ENCODE data around the gene DLG5.
A peak's percentile ranks its signal among the peaks of the same experiment; 100 is the strongest.

DLG5 gene

DNA sequence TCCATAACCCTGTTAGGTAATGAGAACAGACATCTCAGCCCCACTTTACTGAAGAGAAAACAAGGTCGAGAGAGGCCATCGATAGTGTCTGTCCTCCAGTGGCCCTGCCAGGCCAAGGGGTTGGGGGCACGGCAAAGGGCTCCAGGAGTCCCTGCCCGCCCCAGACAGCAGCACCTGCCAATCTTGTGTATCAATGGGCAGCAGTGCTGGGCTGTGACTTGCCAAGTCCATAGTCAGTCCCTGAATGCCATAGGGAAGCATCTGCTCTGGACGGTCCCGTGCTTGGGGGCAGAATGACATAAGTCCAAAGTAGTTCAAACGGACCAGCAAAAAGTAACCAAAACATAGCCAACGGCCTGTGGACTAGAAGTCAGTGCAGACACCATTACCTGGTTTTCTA, 33.2 kb downstream of the DLG5 start:
- Histone ChIP-seq H3K4me2 (ENCODE audit: low read length) (no peak overlapping the region), H4K12ac (ENCODE audit: low read depth, low read length) (no peak overlapping the region), H3K36me3 (ENCODE audit: control insufficient read depth in 1 of 2, insufficient read depth in 2 of 2, low read length in 2 of 2) (peaks cover 0 to 2% of the 10 kb centered on the region in 2 experiments), H3K23ac (ENCODE audit: low read length) (no peak overlapping the region), H3K9ac (ENCODE audit: low read length) (no peak overlapping the region), H2AK5ac (ENCODE audit: low read length) (no peak overlapping the region), H3K18ac (ENCODE audit: low read length) (peak overlapping the region; percentile 49), H4K91ac (ENCODE audit: low read depth, low read length) (peak overlapping the region; percentile 8), H3K9me3 (ENCODE audit: insufficient read depth, low read depth, low read length) (peaks cover 2% of the 10 kb centered on the region), H3K79me2 (ENCODE audit: control insufficient read depth, insufficient read depth, low read length, poor library complexity) (peaks cover 10% of the 10 kb centered on the region), H2AFZ (ENCODE audit: insufficient read depth, low read length, poor library complexity) (no peak overlapping the region), H3K4me3 (ENCODE audit: low read depth, low read length) (no peak overlapping the region), H3K14ac (ENCODE audit: low read length) (no peak overlapping the region), H3K27ac (ENCODE audit: low read depth, low read length) (no peak overlapping the region), H3K27me3 (ENCODE audit: insufficient read depth, low read length) (no peaks in the 10 kb centered on the region), H3K4me1 (ENCODE audit: control insufficient read depth in 1 of 2, insufficient read depth in 2 of 2, low read length in 2 of 2) (peaks cover 42 to 53% of the 10 kb centered on the region in 2 experiments), H3K4ac (ENCODE audit: low read depth, low read length) (peak overlapping the region; percentile 37), H2BK5ac (ENCODE audit: low read depth, low read length, poor library complexity) (no peak overlapping the region), H2BK12ac (ENCODE audit: low read length) (no peak overlapping the region), H2BK120ac (ENCODE audit: insufficient read depth, low read length, poor library complexity) (no peak overlapping the region), H4K8ac (ENCODE audit: low read depth, low read length) (no peak overlapping the region), H3K79me1 (ENCODE audit: low read length) (peaks cover 9% of the 10 kb centered on the region)
- no CpG with 5 or more reads among the region's 8 CpGs for WGBS (ENCODE audit: extremely low coverage, insufficient coverage, insufficient read length)
- DNase-seq: no peak

DNA sequence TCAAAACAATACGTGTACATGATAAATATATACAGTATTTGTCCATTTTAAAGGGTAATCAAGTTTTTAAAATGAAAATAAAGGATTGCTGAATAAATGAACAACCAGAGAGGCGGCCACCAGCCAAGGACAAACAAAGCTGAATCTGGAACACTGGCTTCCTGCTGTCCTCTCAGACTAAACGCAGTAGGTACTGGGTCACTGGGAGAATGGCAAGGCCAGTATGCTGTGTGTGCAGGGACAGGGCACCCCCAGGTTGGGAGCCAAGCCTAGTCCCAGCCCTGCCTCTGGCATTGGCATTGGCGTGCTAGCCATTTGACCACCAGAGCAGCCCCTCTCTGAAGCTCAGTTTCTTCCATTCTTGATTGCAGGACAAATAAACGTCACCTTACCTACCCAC, 33.8 kb downstream of the DLG5 start:
- H3K27me3 ChIP-seq (ENCODE audit: insufficient read depth, low read length): no peaks in the 10 kb centered on the region
- H4K12ac ChIP-seq (ENCODE audit: low read depth, low read length): no peak overlapping the region
- H3K79me1 ChIP-seq (ENCODE audit: low read length): peaks cover 10% of the 10 kb centered on the region
- peaks cover 2% of the 10 kb centered on the region for H3K9me3 ChIP-seq (ENCODE audit: insufficient read depth, low read depth, low read length)
- H4K91ac ChIP-seq (ENCODE audit: low read depth, low read length): no peak overlapping the region
- no peak overlapping the region for H3K4me3 ChIP-seq (ENCODE audit: low read depth, low read length)
- H2BK5ac ChIP-seq (ENCODE audit: low read depth, low read length, poor library complexity): no peak overlapping the region
- H2AK5ac ChIP-seq (ENCODE audit: low read length): no peak overlapping the region
- H3K4ac ChIP-seq (ENCODE audit: low read depth, low read length): peak overlapping the region; percentile 21
- no peak overlapping the region for H2BK12ac ChIP-seq (ENCODE audit: low read length)
- peaks cover 43 to 53% of the 10 kb centered on the region in 2 experiments for H3K4me1 ChIP-seq (ENCODE audit: control insufficient read depth in 1 of 2, insufficient read depth in 2 of 2, low read length in 2 of 2)
- no CpG with 5 or more reads among the region's 5 CpGs for WGBS (ENCODE audit: extremely low coverage, insufficient coverage, insufficient read length)
- H3K36me3 ChIP-seq (ENCODE audit: control insufficient read depth in 1 of 2, insufficient read depth in 2 of 2, low read length in 2 of 2): peaks cover 0 to 2% of the 10 kb centered on the region in 2 experiments
- H4K8ac ChIP-seq (ENCODE audit: low read depth, low read length): no peak overlapping the region
- no peak overlapping the region for H3K23ac ChIP-seq (ENCODE audit: low read length)
- H3K27ac ChIP-seq (ENCODE audit: low read depth, low read length): no peak overlapping the region
- H3K18ac ChIP-seq (ENCODE audit: low read length): no peak overlapping the region
- no peak overlapping the region for H3K4me2 ChIP-seq (ENCODE audit: low read length)
- DNase-seq: no peak
- no peak overlapping the region for H2AFZ ChIP-seq (ENCODE audit: insufficient read depth, low read length, poor library complexity)
- H2BK120ac ChIP-seq (ENCODE audit: insufficient read depth, low read length, poor library complexity): no peak overlapping the region
- no peak overlapping the region for H3K9ac ChIP-seq (ENCODE audit: low read length)
- H3K79me2 ChIP-seq (ENCODE audit: control insufficient read depth, insufficient read depth, low read length, poor library complexity): peaks cover 10% of the 10 kb centered on the region
- H3K14ac ChIP-seq (ENCODE audit: low read length): no peak overlapping the region

DNA sequence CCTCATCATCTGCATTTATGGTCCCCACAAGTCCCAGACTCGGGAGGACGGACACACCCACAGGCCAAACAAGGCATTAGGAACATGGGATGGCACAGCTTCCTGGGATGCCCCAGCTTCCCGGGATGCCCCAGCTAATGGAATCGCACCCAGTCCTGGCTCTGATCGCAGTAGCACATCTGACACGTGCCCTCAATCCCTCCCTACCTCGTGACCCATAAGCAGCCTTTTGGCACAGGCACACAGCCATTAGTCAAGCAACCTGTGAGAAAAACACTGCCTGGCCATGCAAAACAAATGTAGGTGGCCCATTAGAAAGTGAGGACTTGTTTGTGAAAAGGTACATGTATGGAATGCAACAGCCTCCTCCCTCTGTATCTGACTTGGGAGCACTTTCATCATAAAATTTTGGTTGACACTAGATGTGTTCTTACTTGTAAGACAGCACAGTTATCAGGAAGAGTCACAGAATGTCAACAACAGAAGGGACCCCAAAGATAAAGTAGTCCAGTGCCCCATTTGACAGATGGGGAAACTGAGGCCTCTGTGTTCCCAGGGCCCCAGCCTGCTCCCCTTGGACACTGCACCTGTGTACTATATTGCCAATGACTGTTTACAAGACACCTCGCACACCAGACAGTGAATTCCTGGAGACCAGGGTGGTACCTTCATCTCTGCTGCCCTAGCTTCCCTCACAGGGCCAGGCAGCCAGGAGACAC, 34.4 kb downstream of the DLG5 start:
- peak overlapping the region; percentile 52 for H3K4ac ChIP-seq (ENCODE audit: low read depth, low read length)
- H4K12ac ChIP-seq (ENCODE audit: low read depth, low read length): no peak overlapping the region
- WGBS (ENCODE audit: extremely low coverage, insufficient coverage, insufficient read length): no CpG with 5 or more reads among the region's 8 CpGs
- H3K4me2 ChIP-seq (ENCODE audit: low read length): no peak overlapping the region
- H3K14ac ChIP-seq (ENCODE audit: low read length): no peak overlapping the region
- no peaks in the 10 kb centered on the region for H3K27me3 ChIP-seq (ENCODE audit: insufficient read depth, low read length)
- H2BK120ac ChIP-seq (ENCODE audit: insufficient read depth, low read length, poor library complexity): no peak overlapping the region
- no peak overlapping the region for H4K91ac ChIP-seq (ENCODE audit: low read depth, low read length)
- no peak overlapping the region for H2AK5ac ChIP-seq (ENCODE audit: low read length)
- no peak overlapping the region for H3K27ac ChIP-seq (ENCODE audit: low read depth, low read length)
- H3K79me2 ChIP-seq (ENCODE audit: control insufficient read depth, insufficient read depth, low read length, poor library complexity): peaks cover 10% of the 10 kb centered on the region
- no peak overlapping the region for H2BK5ac ChIP-seq (ENCODE audit: low read depth, low read length, poor library complexity)
- H3K4me1 ChIP-seq (ENCODE audit: control insufficient read depth in 1 of 2, insufficient read depth in 2 of 2, low read length in 2 of 2): peaks cover 45 to 56% of the 10 kb centered on the region in 2 experiments
- no peak overlapping the region for H3K23ac ChIP-seq (ENCODE audit: low read length)
- no peak overlapping the region for H3K4me3 ChIP-seq (ENCODE audit: low read depth, low read length)
- H3K36me3 ChIP-seq (ENCODE audit: control insufficient read depth in 1 of 2, insufficient read depth in 2 of 2, low read length in 2 of 2): peaks cover 0 to 2% of the 10 kb centered on the region in 2 experiments
- no peak for DNase-seq
- no peak overlapping the region for H2BK12ac ChIP-seq (ENCODE audit: low read length)
- no peak overlapping the region for H4K8ac ChIP-seq (ENCODE audit: low read depth, low read length)
- no peak overlapping the region for H2AFZ ChIP-seq (ENCODE audit: insufficient read depth, low read length, poor library complexity)
- peak overlapping the region; percentile 21 for H3K18ac ChIP-seq (ENCODE audit: low read length)
- peaks cover 13% of the 10 kb centered on the region for H3K79me1 ChIP-seq (ENCODE audit: low read length)
- no peak overlapping the region for H3K9ac ChIP-seq (ENCODE audit: low read length)
- H3K9me3 ChIP-seq (ENCODE audit: insufficient read depth, low read depth, low read length): peaks cover 2% of the 10 kb centered on the region

DNA sequence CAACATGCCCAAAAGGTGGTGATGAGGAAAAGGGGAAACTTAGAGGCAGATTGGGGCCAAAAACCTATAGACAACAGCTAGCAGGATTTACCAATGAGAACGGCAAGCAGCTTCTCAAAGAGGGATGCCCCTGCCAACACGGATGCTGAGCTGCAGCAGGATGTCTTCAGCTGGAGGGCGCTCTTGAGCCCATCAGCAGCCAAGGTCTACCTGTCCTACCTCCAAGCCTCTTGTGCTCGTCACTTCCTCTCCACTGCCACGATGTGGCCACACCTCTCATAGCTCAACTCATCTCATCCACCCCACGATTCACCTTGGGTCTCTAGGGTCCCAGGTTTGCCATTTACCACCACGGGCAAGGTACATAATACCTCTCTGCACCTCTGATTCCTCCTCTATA, 36.5 kb downstream of the DLG5 start:
- H2AFZ ChIP-seq (ENCODE audit: insufficient read depth, low read length, poor library complexity): no peak overlapping the region
- no peak overlapping the region for H3K14ac ChIP-seq (ENCODE audit: low read length)
- H3K79me2 ChIP-seq (ENCODE audit: control insufficient read depth, insufficient read depth, low read length, poor library complexity): peaks cover 15% of the 10 kb centered on the region
- H3K9ac ChIP-seq (ENCODE audit: low read length): no peak overlapping the region
- no peaks in the 10 kb centered on the region for H3K27me3 ChIP-seq (ENCODE audit: insufficient read depth, low read length)
- H2BK12ac ChIP-seq (ENCODE audit: low read length): no peak overlapping the region
- H3K4ac ChIP-seq (ENCODE audit: low read depth, low read length): no peak overlapping the region
- H3K4me3 ChIP-seq (ENCODE audit: low read depth, low read length): no peak overlapping the region
- peak overlapping the region; percentile 2 for H3K27ac ChIP-seq (ENCODE audit: low read depth, low read length)
- no peak overlapping the region for H3K4me2 ChIP-seq (ENCODE audit: low read length)
- no CpG with 5 or more reads among the region's 7 CpGs for WGBS (ENCODE audit: extremely low coverage, insufficient coverage, insufficient read length)
- no peak overlapping the region for H2BK5ac ChIP-seq (ENCODE audit: low read depth, low read length, poor library complexity)
- H2AK5ac ChIP-seq (ENCODE audit: low read length): no peak overlapping the region
- no peak overlapping the region for H3K18ac ChIP-seq (ENCODE audit: low read length)
- H4K12ac ChIP-seq (ENCODE audit: low read depth, low read length): no peak overlapping the region
- H3K9me3 ChIP-seq (ENCODE audit: insufficient read depth, low read depth, low read length): peaks cover 2% of the 10 kb centered on the region
- no peak overlapping the region for H2BK120ac ChIP-seq (ENCODE audit: insufficient read depth, low read length, poor library complexity)
- peaks cover 0 to 2% of the 10 kb centered on the region in 2 experiments for H3K36me3 ChIP-seq (ENCODE audit: control insufficient read depth in 1 of 2, insufficient read depth in 2 of 2, low read length in 2 of 2)
- H3K79me1 ChIP-seq (ENCODE audit: low read length): peaks cover 19% of the 10 kb centered on the region
- no peak overlapping the region for H4K8ac ChIP-seq (ENCODE audit: low read depth, low read length)
- no peak overlapping the region for H3K23ac ChIP-seq (ENCODE audit: low read length)
- DNase-seq: peak; percentile 23 to 32
- peaks cover 50 to 63% of the 10 kb centered on the region in 2 experiments for H3K4me1 ChIP-seq (ENCODE audit: control insufficient read depth in 1 of 2, insufficient read depth in 2 of 2, low read length in 2 of 2)
- H4K91ac ChIP-seq (ENCODE audit: low read depth, low read length): no peak overlapping the region
